D721Med (cell line): ENCODE data around the gene KPNA1.
"Not testable (repeated sequence)": the region's sequence is repeated elsewhere in the genome, so short reads cannot be mapped to it uniquely, and the experiment has no call there.

ENCODE experiments used
- DNase-seq: peaks from one replicate; pipeline ENCODE4 v3.0.0; 2011; ENCODE audit warnings: low spot score; ENCODE audit not compliant: insufficient read length
- FAIRE-seq: peaks from 2 replicates; lab custom pipeline; 2011; peaks lifted over from hg19 to GRCh38; lab: Jason Lieb, UNC
- TF ChIP-seq, protein P1 (sequence below): IDR thresholded peaks from 2 replicates; pipeline ENCODE4 v1.5.1; 2012; ENCODE audit warnings: mild to moderate bottlenecking, control low read depth; ENCODE audit not compliant: insufficient read depth; ENCODE audit errors: missing control alignments

The KPNA1 gene

DNA sequence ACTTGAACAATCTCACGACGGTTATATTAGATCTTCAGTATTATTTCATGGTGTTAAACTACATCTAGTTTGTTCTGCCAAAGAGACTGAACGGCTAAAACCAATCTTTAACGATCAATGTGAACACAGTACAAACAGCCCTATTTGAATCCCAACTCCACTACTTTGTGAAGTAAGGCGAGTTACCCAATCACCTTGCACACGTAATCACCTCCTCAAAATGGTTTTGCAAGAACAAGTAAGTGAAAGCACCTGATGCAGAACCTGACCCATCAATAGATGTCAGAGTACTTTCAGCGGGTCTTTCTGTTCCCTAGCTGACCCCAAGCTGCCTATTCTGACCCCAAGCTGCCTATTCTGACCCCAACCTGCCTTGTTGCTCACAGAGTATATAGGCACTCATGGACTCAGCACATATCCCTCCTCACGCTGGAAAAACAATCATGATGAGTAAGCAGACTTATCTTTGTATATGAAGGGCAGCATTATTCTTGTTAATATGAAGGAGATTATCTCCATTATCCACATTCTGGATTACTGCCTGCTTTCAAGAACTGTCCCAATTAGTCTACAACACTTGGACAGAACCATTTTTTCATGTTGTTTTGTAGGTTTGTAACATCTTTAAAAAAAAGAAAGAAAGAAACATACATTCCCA lies 3.7 kb downstream of the KPNA1 start:
- TF ChIP-seq, protein P1, sequence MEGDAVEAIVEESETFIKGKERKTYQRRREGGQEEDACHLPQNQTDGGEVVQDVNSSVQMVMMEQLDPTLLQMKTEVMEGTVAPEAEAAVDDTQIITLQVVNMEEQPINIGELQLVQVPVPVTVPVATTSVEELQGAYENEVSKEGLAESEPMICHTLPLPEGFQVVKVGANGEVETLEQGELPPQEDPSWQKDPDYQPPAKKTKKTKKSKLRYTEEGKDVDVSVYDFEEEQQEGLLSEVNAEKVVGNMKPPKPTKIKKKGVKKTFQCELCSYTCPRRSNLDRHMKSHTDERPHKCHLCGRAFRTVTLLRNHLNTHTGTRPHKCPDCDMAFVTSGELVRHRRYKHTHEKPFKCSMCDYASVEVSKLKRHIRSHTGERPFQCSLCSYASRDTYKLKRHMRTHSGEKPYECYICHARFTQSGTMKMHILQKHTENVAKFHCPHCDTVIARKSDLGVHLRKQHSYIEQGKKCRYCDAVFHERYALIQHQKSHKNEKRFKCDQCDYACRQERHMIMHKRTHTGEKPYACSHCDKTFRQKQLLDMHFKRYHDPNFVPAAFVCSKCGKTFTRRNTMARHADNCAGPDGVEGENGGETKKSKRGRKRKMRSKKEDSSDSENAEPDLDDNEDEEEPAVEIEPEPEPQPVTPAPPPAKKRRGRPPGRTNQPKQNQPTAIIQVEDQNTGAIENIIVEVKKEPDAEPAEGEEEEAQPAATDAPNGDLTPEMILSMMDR: no peak
- FAIRE-seq (peak; percentile 80), DNase-seq (no peak)

DNA sequence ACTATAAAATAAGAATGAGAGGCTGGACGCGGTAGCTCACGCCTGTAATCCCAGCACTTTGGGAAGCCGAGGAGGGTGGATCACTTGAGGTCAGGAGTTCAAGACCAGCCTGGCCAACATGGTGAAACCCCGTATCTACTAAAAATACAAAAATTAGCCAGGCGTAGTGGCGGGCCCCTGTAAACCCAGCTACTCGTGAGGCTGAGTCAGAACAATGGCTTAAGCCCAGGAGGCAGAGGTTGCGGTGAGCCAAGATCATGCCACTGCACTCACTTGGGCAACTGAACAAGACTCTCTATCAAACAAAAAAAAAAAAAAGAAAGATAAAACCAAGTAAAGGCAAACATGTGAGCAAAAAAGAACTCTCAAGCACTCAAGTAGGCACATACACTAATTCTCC lies 5.8 kb downstream of the KPNA1 start:
- not testable (repeated sequence) for FAIRE-seq, DNase-seq

DNA sequence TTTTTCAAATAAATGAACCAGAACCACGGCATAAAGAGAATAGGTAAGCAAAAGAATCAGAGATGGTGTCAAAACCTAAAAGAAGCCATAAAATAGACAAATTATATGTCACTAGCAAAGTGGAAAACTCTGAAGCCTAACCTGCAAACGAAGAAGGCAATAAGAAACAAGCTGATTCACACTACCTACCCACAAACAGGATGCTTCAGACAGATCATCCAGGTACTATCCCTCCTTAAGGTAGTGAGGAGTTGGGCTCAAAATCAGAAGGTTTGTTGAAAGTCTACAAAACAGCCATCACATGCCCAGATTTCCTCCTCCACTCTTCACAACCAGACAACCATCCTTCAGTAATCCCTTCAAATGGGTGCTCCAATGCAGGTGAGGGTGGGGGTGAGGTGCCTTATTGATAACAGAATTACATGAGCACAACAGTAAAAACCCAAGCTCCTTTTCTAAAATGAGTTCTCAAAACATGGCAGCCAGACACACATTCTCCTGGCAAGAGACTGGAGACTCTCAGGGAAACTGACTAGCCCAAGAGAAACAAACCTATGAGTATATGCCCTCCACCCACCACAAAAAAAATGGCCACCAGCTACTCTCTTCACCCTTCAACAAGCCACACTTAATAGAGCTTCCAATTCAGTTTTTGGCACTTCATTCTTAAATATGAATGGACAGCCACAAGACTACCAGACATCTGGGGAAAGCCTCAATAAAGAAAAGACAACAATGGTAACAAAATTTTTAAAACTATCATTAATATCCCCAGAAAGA lies 6.4 kb downstream of the KPNA1 start:
- no peak for DNase-seq
- TF ChIP-seq, protein P1: no peak
- no peak for FAIRE-seq

GRCh38 chr3:122506450-122506849 lies 8.3 kb downstream of the KPNA1 start:
- FAIRE-seq (no peak), DNase-seq (no peak)
- TF ChIP-seq, protein P1: no peak

DNA sequence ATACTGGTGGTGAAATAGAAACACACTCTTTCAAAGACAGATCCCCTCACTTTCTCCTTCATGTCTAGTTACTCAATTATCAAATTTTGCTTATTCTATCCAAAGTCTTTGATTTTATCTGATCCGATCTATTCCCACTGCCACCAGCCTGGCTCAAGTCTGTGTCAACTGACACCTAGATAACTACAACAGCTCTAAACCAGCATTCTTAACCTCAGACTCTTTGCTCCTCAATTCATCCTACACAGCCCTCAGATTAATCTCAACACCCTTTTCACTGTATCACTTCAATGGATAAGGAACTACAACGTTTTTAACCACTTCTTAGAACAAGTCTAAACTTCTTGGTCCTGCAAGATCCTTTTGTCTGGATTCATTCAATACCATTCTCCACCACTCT lies 9.1 kb downstream of the KPNA1 start:
- TF ChIP-seq, protein P1: no peak
- FAIRE-seq (no peak), DNase-seq (no peak)

- DNase-seq: no peak
- TF ChIP-seq, protein P1: no peak
- FAIRE-seq: no peak
These were observed 11.8 kb downstream of the KPNA1 start for GRCh38 chr3:122502941-122503340.

DNA sequence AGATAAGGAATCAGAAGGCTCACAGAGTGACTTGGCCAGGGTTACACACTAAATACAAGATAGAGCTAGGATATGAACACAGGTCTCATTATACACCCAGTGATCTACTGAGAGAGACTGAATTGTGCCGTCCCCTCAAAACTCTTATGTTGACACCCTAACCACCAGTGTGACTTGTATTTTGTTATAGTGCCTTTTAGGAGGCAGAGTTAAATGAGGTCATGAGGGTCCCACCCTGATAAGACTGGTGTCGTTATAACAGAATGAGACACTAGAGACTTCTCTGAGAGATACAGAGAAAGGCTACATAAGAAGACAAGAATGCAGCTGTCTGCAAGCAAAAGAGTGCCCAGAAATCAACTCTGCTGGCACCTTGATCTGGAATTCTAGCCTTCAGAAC lies 12.6 kb downstream of the KPNA1 start:
- no peak for FAIRE-seq
- DNase-seq: no peak
- TF ChIP-seq, protein P1: no peak

- not testable (repeated sequence) for FAIRE-seq, DNase-seq
These were observed 13.8 kb downstream of the KPNA1 start for GRCh38 chr3:122500964-122501363.
